Esophagus muscularis mucosa (tissue), 4 donors: ENCODE results near the gene TMEM14A. TPM values are rescaled to one million over a fixed set of nuclear protein-coding genes. Genes with fewer than 3 reads are reported as not detected.
A peak's percentile ranks its signal among the peaks of the same experiment; 100 is the strongest.

ENCODE experiments used
- DNase-seq: peaks from one replicate; pipeline ENCODE4 v3.0.0-alpha.2; 2017; ENCODE audit errors: extremely low spot score
- H3K27ac ChIP-seq, 4 donors: fragments of 200-600 bp; sonication (generic); replicated peaks in 1 of 4; 1 replicate in 3 of 4; 2 replicates in 1 of 4; pipeline ENCODE4 v1.5.1; 2016 to 2019; ENCODE audit warnings: mild to moderate bottlenecking in 1 of 4
- H3K27me3 ChIP-seq, 4 donors: fragments of 200-600 bp; sonication (generic); one replicate each; pipeline versions ENCODE4 v1.5.1 to v1.6.0; 2016 to 2019
- H3K36me3 ChIP-seq, 4 donors: fragments of 200-600 bp; sonication (generic); one replicate each; pipeline ENCODE4 v1.5.1; 2016 to 2019
- H3K4me1 ChIP-seq, 4 donors: fragments of 200-600 bp; sonication (generic); one replicate each; pipeline ENCODE4 v1.5.1; 2016 to 2019
- H3K4me3 ChIP-seq, 4 donors: fragments of 200-600 bp; sonication (generic); 1 replicate in 2 of 4; 2 replicates in 2 of 4; pipeline ENCODE4 v1.5.1; 2016 to 2019; ENCODE audit warnings: mild to moderate bottlenecking in 4 of 4, moderate library complexity in 1 of 4
- H3K9me3 ChIP-seq, 4 donors: fragments of 200-600 bp; sonication (generic); 1 replicate in 3 of 4; 2 replicates in 1 of 4; pipeline ENCODE4 v1.5.1; 2016 to 2019
- CTCF ChIP-seq, 3 experiments: fragments of 200-600 bp in 2 of 3; fragments of 450-650 bp in 1 of 3; sonication (generic) in 2 of 3; IDR thresholded peaks; one replicate each; pipeline ENCODE4 v1.5.1; 2017 to 2019; ENCODE audit warnings: antibody characterized with exemption in 3 of 3, mild to moderate bottlenecking in 2 of 3, moderate library complexity in 1 of 3
- EP300 ChIP-seq: sonication (generic); formaldehyde crosslinking; IDR thresholded peaks from one replicate; pipeline ENCODE4 v1.6.1; 2017; ENCODE audit warnings: antibody characterized with exemption
- POLR2A ChIP-seq: fragments of 450-650 bp; IDR thresholded peaks from one replicate; pipeline ENCODE4 v1.6.1; 2017; ENCODE audit warnings: antibody characterized with exemption, moderate library complexity, mild to moderate bottlenecking, low read depth
- POLR2AphosphoS5 ChIP-seq, 2 donors: sonication (generic); formaldehyde crosslinking; IDR thresholded peaks; one replicate each; pipeline ENCODE4 v1.6.1; 2017; ENCODE audit warnings: antibody characterized with exemption in 2 of 2
- WGBS: methylation state at CpG from one replicate; pipeline ENCODE4 v1.1.5; 2018; 5-methylcytosine and 5-hydroxymethylcytosine counted together
- intact Hi-C: fragments of 100-400 bp; cut with DNase I; formaldehyde crosslinking; loops from one replicate; pipeline ENCODE4 v1.15.1; 2023
- total RNA-seq, 4 donors: library from RNA; depleted of rRNA; stranded (reverse); fragments of >200 nt; gene quantifications; one replicate each; pipeline versions ENCODE4 v1.1.0 to v1.2.1, GENCODE V29; 2016

The TMEM14A gene
- 10 to 100 TPM; 19.2 to 31.1 (median 21.9) TPM for total RNA-seq

GRCh38 chr6:52670502-52671409, at the start of gene TMEM14A:
TSS of gene TMEM14A (plus strand) at chr6:52671113. CDS start at chr6:52677103, 5,990 bp downstream.
- intact Hi-C loops: no loop called here
- Histone ChIP-seq H3K27me3 (no peaks in the 10 kb centered on the region), H3K9me3 (no peaks in the 10 kb centered on the region), H3K27ac (peak within 1 kb of the TSS; percentile 51 to 75 (median 68)), H3K4me1 (peaks cover 7 to 26% (median 20%) of the 10 kb centered on the region in 4 donors), H3K4me3 (peak within 1 kb of the TSS; percentile 62 to 77 (median 71)), H3K36me3 (no peaks in the 10 kb centered on the region)
- TF ChIP-seq CTCF (IDR thresholded peaks at IDR 0.05) (peak in 2 of 3 experiments; percentile 3 to 40), POLR2A (peak; percentile 16), EP300 (no peak), POLR2AphosphoS5 (IDR thresholded peaks at IDR 0.05) (peak; percentile 85 to 87)
- 7% methylated on average over 26 of the region's 42 CpGs for WGBS
- peak; percentile 96 for DNase-seq

- no peak for DNase-seq
- Histone ChIP-seq H3K4me3 (no peak overlapping the region), H3K27me3 (no peaks in the 10 kb centered on the region), H3K9me3 (no peaks in the 10 kb centered on the region), H3K27ac (no peak overlapping the region), H3K36me3 (no peaks in the 10 kb centered on the region), H3K4me1 (peaks cover 0 to 6% (median 0%) of the 10 kb centered on the region in 4 donors)
- TF ChIP-seq CTCF (IDR thresholded peaks at IDR 0.05): no peak
- TF ChIP-seq EP300: no peak
- intact Hi-C loops: no loop called here
- 91% methylated on average over 1 of the region's 1 CpG for WGBS
These were observed 49.3 kb upstream of the TMEM14A start for GRCh38 chr6:52621631-52622030.

- Histone ChIP-seq H3K27ac (no peak overlapping the region), H3K27me3 (no peaks in the 10 kb centered on the region), H3K4me3 (no peak overlapping the region), H3K9me3 (no peaks in the 10 kb centered on the region), H3K36me3 (no peaks in the 10 kb centered on the region), H3K4me1 (no peaks in the 10 kb centered on the region)
- 86% methylated on average over 2 of the region's 2 CpGs for WGBS
- intact Hi-C loops: no loop called here
- no peak for TF ChIP-seq POLR2A
- no peak for TF ChIP-seq CTCF (IDR thresholded peaks at IDR 0.05)
- no peak for TF ChIP-seq POLR2AphosphoS5 (IDR thresholded peaks at IDR 0.05)
- no peak for TF ChIP-seq EP300
- DNase-seq: no peak
These were observed 48.1 kb upstream of the TMEM14A start for GRCh38 chr6:52622810-52623209.

- Histone ChIP-seq H3K27me3 (no peaks in the 10 kb centered on the region), H3K36me3 (no peaks in the 10 kb centered on the region), H3K27ac (no peak overlapping the region), H3K4me1 (peaks cover 0 to 8% (median 0%) of the 10 kb centered on the region in 4 donors), H3K9me3 (no peaks in the 10 kb centered on the region), H3K4me3 (no peak overlapping the region)
- 90% methylated on average over 1 of the region's 1 CpG for WGBS
- no peak for TF ChIP-seq EP300
- TF ChIP-seq POLR2A: no peak
- TF ChIP-seq CTCF (IDR thresholded peaks at IDR 0.05): no peak
- TF ChIP-seq POLR2AphosphoS5 (IDR thresholded peaks at IDR 0.05): no peak
- intact Hi-C loops: no loop called here
- DNase-seq: no peak
These were observed 38.9 kb upstream of the TMEM14A start for GRCh38 chr6:52632011-52632410.
